Epithelial cell of esophagus (primary cell): ENCODE data around the gene APLP2.
A peak's percentile ranks its signal among the peaks of the same experiment; 100 is the strongest.
"Not testable (repeated sequence)": the region's sequence is repeated elsewhere in the genome, so short reads cannot be mapped to it uniquely, and the experiment has no call there.

ENCODE experiments used
- DNase-seq: peaks from one replicate; pipeline ENCODE4 v3.0.0; 2010; ENCODE audit warnings: low read depth
- H3K4me3 ChIP-seq: 2 replicates; pipeline ENCODE4 v1.5.1; 2011; ENCODE audit warnings: mild to moderate bottlenecking, low read length, control low read depth
- TF ChIP-seq, protein P1 (sequence below): IDR thresholded peaks from 2 replicates; pipeline ENCODE4 v1.5.1; 2011; ENCODE audit warnings: low read depth, mild to moderate bottlenecking, low read length, control low read depth, inconsistent platforms; ENCODE audit not compliant: insufficient read depth; ENCODE audit errors: missing control alignments

The APLP2 gene

DNA sequence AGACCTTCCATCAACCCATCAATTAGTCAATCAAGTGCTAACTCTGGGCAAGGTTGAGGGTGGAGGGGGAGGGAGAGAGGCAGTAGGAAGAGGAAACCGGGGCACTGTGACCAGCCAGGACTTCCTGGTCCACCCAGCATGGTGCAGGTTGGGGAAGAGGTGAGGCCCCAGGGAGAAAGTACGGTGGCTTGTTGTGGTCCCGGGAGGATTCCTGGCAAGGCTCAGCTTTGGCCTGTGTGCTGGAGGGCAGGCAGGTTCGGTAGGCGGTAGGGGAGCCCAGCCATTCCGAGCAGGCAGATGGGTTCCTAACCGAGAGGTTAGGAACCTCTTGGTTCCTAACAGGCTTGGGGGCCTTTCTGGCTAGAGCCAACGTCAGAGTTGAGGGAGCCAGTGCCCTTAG lies 100.7 kb downstream of the APLP2 start:
- TF ChIP-seq, protein P1, sequence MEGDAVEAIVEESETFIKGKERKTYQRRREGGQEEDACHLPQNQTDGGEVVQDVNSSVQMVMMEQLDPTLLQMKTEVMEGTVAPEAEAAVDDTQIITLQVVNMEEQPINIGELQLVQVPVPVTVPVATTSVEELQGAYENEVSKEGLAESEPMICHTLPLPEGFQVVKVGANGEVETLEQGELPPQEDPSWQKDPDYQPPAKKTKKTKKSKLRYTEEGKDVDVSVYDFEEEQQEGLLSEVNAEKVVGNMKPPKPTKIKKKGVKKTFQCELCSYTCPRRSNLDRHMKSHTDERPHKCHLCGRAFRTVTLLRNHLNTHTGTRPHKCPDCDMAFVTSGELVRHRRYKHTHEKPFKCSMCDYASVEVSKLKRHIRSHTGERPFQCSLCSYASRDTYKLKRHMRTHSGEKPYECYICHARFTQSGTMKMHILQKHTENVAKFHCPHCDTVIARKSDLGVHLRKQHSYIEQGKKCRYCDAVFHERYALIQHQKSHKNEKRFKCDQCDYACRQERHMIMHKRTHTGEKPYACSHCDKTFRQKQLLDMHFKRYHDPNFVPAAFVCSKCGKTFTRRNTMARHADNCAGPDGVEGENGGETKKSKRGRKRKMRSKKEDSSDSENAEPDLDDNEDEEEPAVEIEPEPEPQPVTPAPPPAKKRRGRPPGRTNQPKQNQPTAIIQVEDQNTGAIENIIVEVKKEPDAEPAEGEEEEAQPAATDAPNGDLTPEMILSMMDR: no peak
- DNase-seq: no peak
- no peak overlapping the region for H3K4me3 ChIP-seq

DNA sequence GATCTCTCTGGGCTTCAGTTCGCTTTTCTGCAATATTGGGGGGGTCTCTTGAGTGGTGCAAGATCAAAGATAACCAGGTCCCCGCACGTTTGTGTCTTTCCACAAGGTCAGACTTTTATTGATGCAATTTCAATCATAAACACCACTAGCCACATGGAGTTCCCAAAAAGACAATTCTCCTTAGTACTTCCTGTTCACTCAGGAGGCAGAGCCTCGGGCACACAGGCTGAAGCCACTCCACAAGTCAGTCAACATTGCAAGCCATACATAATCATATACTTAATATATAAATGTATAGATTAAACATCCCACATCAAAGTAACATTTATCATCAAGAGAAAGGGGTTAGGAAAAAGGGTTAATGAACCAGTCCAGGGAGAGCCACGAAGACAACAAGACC lies 101.8 kb downstream of the APLP2 start:
- TF ChIP-seq, protein P1: no peak
- no peak for DNase-seq
- no peak overlapping the region for H3K4me3 ChIP-seq

DNA sequence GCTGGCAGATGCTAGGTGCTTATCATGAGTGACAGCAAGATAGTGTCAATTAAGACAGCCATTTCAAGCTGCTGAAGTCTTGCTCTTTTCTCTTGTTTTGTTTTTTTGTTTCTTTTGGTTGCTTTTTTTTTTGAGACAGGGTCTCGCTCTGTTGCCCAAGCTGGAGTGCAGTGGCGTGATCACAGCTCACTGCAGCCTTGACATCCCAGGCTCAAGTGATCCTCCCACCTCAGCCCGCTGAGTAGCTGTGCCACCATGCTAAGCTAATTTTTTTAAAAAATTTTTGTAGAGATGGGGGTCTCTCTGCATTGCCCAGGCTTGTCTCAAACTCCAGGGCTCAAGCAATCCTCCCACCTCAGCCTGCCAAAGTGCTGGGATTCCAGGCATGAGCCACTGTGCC lies 102.3 kb downstream of the APLP2 start:
- DNase-seq, H3K4me3 ChIP-seq: not testable (repeated sequence)

DNA sequence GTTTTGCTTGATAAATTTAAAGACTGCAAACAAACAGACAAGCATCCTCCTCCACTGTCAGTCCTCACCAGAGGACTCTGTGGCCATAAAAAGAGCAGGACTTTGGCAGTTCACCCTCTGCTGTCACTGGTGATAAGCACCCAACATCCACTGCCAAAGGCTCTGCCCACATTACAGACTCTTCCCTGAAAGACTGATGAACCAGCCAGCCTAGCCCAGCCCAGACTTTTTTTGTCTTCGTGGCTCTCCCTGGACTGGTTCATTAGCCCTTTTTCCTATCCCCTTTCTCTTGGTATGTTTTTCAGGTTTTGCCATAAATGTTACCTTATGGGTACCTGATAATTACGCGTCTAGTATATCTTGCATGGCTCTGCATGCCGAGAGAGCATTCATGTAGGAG lies 104.9 kb downstream of the APLP2 start:
- no peak overlapping the region for H3K4me3 ChIP-seq
- TF ChIP-seq, protein P1: no peak
- DNase-seq: no peak

DNA sequence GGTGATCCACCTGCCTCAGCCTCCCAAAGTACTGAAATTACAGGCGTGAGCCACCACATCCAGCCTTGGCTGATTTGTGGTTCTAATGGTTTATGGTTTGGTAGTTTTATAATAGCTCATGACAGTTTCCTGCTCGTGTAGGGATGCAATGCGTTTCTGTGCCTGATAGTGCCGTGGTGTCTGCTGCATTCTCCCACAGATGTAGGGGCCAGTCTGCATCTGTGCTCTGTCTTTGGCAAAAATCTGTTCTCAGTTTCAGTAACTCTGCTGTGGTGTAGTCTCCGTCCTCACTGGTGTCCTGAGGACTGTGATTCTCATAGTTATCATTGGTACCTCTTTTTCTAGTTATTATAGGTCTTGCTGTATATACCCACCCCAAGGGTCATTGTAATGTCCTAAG lies 106.2 kb downstream of the APLP2 start:
- H3K4me3 ChIP-seq: no peak overlapping the region
- TF ChIP-seq, protein P1: no peak
- no peak for DNase-seq

GRCh38 chr11:130177782-130178181 lies 108.1 kb downstream of the APLP2 start:
- TF ChIP-seq, protein P1: no peak
- DNase-seq: no peak
- H3K4me3 ChIP-seq: no peak overlapping the region

GRCh38 chr11:130178441-130179339 lies 109.0 kb downstream of the APLP2 start:
- no peak overlapping the region for H3K4me3 ChIP-seq
- TF ChIP-seq, protein P1: no peak
- DNase-seq: peak; percentile 75
